Ovary (tissue), 9 donors: Measurements from ENCODE around the gene CACNA1A. TPM values are rescaled to one million over a fixed set of nuclear protein-coding genes. Genes with fewer than 3 reads are reported as not detected.

ENCODE experiments used
- DNase-seq, 5 donors: peaks; one replicate each; pipeline ENCODE4 v3.0.0-alpha.2; 2019 to 2020
- H3K27ac ChIP-seq, 2 donors: fragments of 200-600 bp; one replicate each; pipeline versions ENCODE4 v1.5.1 to v1.8.0; 2019 to 2022
- H3K27me3 ChIP-seq: fragments of 200-600 bp; one replicate; pipeline ENCODE4 v1.8.0; 2022
- H3K36me3 ChIP-seq: fragments of 200-600 bp; sonication (generic); one replicate; pipeline ENCODE4 v1.5.1; 2019
- H3K4me1 ChIP-seq: one replicate; pipeline ENCODE4 v1.8.1; 2013; ENCODE audit warnings: mild to moderate bottlenecking, moderate library complexity; ENCODE audit not compliant: insufficient read depth
- H3K4me3 ChIP-seq: fragments of 200-600 bp; sonication (generic); one replicate; pipeline ENCODE4 v1.5.1; 2017
- H3K9me3 ChIP-seq, 2 donors: fragments of 200-600 bp in 1 of 2; sonication (generic) in 1 of 2; one replicate each; pipeline versions ENCODE4 v1.5.1 to v1.8.1; 2013 to 2019; ENCODE audit warnings: mild to moderate bottlenecking in 1 of 2, moderate library complexity in 1 of 2
- CTCF ChIP-seq, 3 donors: fragments of 450-650 bp in 2 of 3; fragments of 200-600 bp in 1 of 3; IDR thresholded peaks; one replicate each; pipeline versions ENCODE4 v1.5.1 to v1.8.0; 2016 to 2022; ENCODE audit warnings: antibody characterized with exemption in 3 of 3, mild to moderate bottlenecking in 1 of 3
- EP300 ChIP-seq: sonication (generic); formaldehyde crosslinking; IDR thresholded peaks from one replicate; pipeline ENCODE4 v1.6.1; 2017; ENCODE audit warnings: antibody characterized with exemption
- POLR2A ChIP-seq: fragments of 450-650 bp; IDR thresholded peaks from one replicate; pipeline ENCODE4 v1.6.1; 2017; ENCODE audit warnings: antibody characterized with exemption, mild to moderate bottlenecking, moderate library complexity
- WGBS, 3 donors: extraction: QIAGEN DNeasy Blood & Tissue Kit in 1 of 3; methylation state at CpG; one replicate each; pipeline versions ENCODE4 v1.1.5 to v1.1.7; 2013 to 2017; 5-methylcytosine and 5-hydroxymethylcytosine counted together
- intact Hi-C, 4 donors: fragments of 100-400 bp; cut with DNase I; formaldehyde crosslinking; loops; one replicate each; pipeline versions ENCODE4 v1.11.0 to v1.15.1; 2022 to 2023
- polyA plus RNA-seq, 2 donors: library from polyadenylated mRNA; stranded (reverse); fragments of 200-250 nt in 1 of 2; fragments of 350-450 nt in 1 of 2; fragmentation: Illumina TruSeq in 1 of 2; extraction: RNeasy Lipid Tissue Mini Kit (QIAGEN cat#74804) in 1 of 2; gene quantifications; one replicate each; pipeline ENCODE4 v1.2.3, GENCODE V29; 2013 to 2014
- total RNA-seq, 7 donors: library from RNA; depleted of rRNA in 2 of 7; stranded (reverse); fragments of >200 nt in 2 of 7; fragmentation: NEBNext Ultra II Directional in 3 of 7; extraction: Animal tissue kit (Norgen Biotek cat#: 25700) in 3 of 7; gene quantifications; one replicate each; pipeline versions ENCODE4 v1.1.0 to v1.2.4, GENCODE V29; 2016 to 2023
- donor health status: DM: no; HTN: no; CAD: no; lungs with moderate emphysema.
- donor health status: DM: no; HTN: no; CAD: no.
- donor health status: Bipolar disorder and iron deficiency.
- donor health status: DM: yes; HTN: yes; CAD: no.
- donor health status: DM: no; HTN: no; CAD: no.
- donor health status: DM: yes; HTN: yes; CAD: no.

CACNA1A gene
- total and polyA plus RNA-seq, 9 donors = 0.60 to 3.3 (median 1.6) TPM

GRCh38 chr19:13492128-13492527 is 14.2 kb downstream of the CACNA1A start:
- no peak for TF ChIP-seq CTCF (IDR thresholded peaks at IDR 0.05)
- TF ChIP-seq POLR2A = no peak
- TF ChIP-seq EP300 = no peak
- DNase-seq = no peak
- Histone ChIP-seq H3K9me3 (no peaks in the 10 kb centered on the region), H3K27ac (no peak overlapping the region), H3K36me3 (no peaks in the 10 kb centered on the region), H3K4me1 (no peaks in the 10 kb centered on the region), H3K4me3 (no peak overlapping the region), H3K27me3 (no peaks in the 10 kb centered on the region)
- intact Hi-C loops = no loop called here
- 9 to 21% (median 19%) methylated on average over 3 of the region's 3 CpGs for WGBS, 3 donors

- WGBS, 3 donors = 77 to 88% (median 86%) methylated on average over 1 of the region's 1 CpG
- Histone ChIP-seq H3K27me3 (no peaks in the 10 kb centered on the region), H3K36me3 (no peaks in the 10 kb centered on the region), H3K4me3 (no peak overlapping the region), H3K4me1 (no peaks in the 10 kb centered on the region), H3K27ac (no peak overlapping the region), H3K9me3 (no peaks in the 10 kb centered on the region)
- no peak for DNase-seq
- intact Hi-C loops = no loop called here
- TF ChIP-seq EP300 (no peak), POLR2A (no peak), CTCF (IDR thresholded peaks at IDR 0.05) (no peak)
Observed at GRCh38 chr19:13487985-13488384, 18.3 kb downstream of the CACNA1A start.

- no peak overlapping the region for H3K27ac ChIP-seq
- TF ChIP-seq POLR2A (no peak), EP300 (no peak), CTCF (IDR thresholded peaks at IDR 0.05) (no peak)
- no peak overlapping the region for H3K4me3 ChIP-seq
- no peaks in the 10 kb centered on the region for H3K4me1 ChIP-seq
- intact Hi-C loops = no loop called here
- 82 to 86% (median 85%) methylated on average over 1 of the region's 1 CpG for WGBS, 3 donors
- H3K36me3 ChIP-seq = no peaks in the 10 kb centered on the region
- DNase-seq = no peak
- no peaks in the 10 kb centered on the region for H3K27me3 ChIP-seq
- no peaks in the 10 kb centered on the region for H3K9me3 ChIP-seq
Observed at GRCh38 chr19:13484166-13484565, 22.1 kb downstream of the CACNA1A start.

GRCh38 chr19:13483215-13483614 is 23.1 kb downstream of the CACNA1A start:
- DNase-seq = no peak
- Histone ChIP-seq H3K4me1 (no peaks in the 10 kb centered on the region), H3K4me3 (no peak overlapping the region), H3K27ac (no peak overlapping the region), H3K9me3 (no peaks in the 10 kb centered on the region), H3K27me3 (no peaks in the 10 kb centered on the region), H3K36me3 (no peaks in the 10 kb centered on the region)
- TF ChIP-seq POLR2A (no peak), EP300 (no peak), CTCF (IDR thresholded peaks at IDR 0.05) (no peak)
- intact Hi-C loops = no loop called here
- 63 to 81% (median 77%) methylated on average over 5 of the region's 5 CpGs for whole genome bisulfite sequencing, 3 donors

- DNase-seq = no peak
- TF ChIP-seq EP300 (no peak), POLR2A (no peak), CTCF (IDR thresholded peaks at IDR 0.05) (no peak)
- no peaks in the 10 kb centered on the region for H3K4me1 ChIP-seq
- no peaks in the 10 kb centered on the region for H3K27me3 ChIP-seq
- no peak overlapping the region for H3K4me3 ChIP-seq
- intact Hi-C loops = no loop called here
- no peaks in the 10 kb centered on the region for H3K9me3 ChIP-seq
- H3K36me3 ChIP-seq = no peaks in the 10 kb centered on the region
- WGBS, 3 donors = 72 to 84% (median 81%) methylated on average over 2 of the region's 2 CpGs
- H3K27ac ChIP-seq = no peak overlapping the region
Observed at GRCh38 chr19:13478576-13478975, 27.7 kb downstream of the CACNA1A start.
